Muscle of back (tissue), 11 donors: ENCODE measurements around the gene SLC28A1. TPM values are rescaled to one million over a fixed set of nuclear protein-coding genes. Genes with fewer than 3 reads are reported as not detected.
"Not testable (repeated sequence)": the region's sequence is repeated elsewhere in the genome, so short reads cannot be mapped to it uniquely, and the experiment has no call there.

Experiments used
- DNase-seq, 3 donors: peaks; one replicate each; pipeline versions ENCODE4 v3.0.0 to v3.0.0-alpha.2; 2013
- polyA plus RNA-seq, 10 donors: library from polyadenylated mRNA; unstranded; fragments of 120-200 nt; gene quantifications; one replicate each; pipeline ENCODE4 v1.2.1, GENCODE V29; 2013; ENCODE audit not compliant: insufficient read length in 10 of 10

The SLC28A1 gene
- polyA plus RNA-seq, 10 donors, result 0.17 to 0.58 (median 0.30) TPM

DNA sequence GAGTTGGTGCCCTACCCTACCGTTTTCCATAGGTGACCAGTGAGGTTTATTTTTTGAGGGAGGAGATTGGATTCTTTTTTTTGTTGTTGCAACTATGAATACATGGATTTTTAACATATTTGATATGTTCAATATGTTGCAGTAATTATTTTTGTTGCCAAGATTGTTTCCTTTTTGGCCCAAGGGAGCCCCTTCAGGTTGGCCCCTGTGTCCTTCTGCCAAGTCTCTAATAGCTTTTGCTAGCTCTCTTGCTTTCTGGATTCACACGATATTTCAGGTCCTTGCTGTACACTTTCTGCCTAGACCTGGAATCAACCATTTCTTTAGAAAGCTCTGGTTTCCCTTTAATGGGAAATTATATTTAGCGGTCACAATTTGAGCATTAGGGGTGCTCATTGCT is 22.7 kb upstream of the SLC28A1 start:
- peak in 1 of 3 donors; percentile 50 for DNase-seq

DNA sequence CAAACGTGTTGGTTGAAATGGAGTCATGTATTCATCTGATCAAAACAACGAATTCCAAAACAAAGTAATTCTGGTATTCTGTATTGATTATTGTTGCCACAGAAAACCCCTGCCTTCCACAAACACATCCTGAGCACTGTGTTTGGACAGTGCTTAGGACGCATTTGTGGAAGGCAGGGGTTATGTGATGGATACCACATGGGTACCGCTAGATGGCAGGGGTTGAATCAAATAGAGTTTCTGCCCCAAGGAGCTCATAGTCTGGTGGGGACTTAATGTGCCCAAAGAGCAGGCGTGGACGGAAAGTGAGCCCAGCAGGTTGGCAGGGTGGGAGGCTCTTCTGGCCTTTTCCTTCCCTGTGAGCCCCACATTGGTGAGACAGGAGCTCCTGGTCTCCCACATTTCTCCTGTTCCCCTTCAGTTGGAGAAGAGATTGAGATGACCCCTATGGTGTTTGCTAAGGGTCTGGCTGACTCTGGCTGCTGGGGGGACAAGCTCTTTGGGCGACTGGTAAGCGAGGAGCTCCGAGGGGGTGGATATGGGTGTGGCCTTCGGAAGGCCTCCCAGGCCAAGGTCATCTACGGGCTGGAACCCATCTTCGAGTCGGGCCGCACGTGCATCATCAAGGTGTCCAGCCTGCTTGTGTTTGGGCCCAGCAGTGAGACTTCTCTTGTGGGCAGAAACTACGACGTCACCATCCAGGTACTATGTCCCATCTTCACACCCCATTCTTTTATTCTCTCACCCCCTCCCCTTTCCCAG is 22.1 kb upstream of the SLC28A1 start:
- no peak for DNase-seq

DNA sequence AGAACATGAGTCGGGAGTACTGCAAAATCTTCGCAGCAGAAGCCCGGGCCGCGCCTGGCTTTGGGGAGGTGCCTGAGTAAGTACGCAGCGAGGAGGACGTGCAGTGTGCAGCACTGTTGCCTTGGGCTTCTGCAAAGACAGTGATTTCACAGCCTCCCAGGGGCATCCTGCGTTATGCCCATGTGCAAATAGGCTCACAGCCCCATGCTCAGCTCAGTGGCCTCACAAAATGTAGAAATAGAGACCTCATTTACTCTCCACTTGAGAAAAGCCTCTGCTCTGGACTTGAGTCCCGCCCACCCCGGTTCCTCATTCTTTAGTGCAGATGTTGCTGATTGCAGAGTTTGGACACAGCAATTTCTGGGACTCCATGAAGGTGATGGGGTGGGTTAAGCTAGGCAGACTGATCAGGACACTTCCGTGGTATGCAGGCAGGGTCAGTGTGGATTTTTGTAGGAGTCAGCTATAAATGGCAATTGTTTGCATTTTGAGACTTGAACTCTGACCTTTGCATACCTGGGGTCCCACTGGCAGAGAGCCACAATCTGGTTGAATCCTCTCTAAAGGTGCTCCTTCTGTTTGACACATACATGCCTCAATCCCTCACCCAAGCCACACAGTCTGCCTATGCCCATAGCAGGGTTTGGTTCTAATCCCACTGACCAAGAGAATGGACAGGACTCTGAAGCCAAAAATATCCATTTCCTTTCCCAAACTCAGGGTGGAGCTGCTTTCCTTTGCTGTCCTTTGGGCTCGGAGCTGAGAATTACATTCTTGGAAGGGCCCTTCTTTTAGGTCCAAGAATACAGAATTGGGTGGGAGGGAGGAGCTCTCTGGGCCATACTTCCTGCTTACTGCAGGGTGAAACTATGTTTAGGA is 20.7 kb upstream of the SLC28A1 start:
- DNase-seq, result peak in 2 of 3 donors; percentile 70 to 86

DNA sequence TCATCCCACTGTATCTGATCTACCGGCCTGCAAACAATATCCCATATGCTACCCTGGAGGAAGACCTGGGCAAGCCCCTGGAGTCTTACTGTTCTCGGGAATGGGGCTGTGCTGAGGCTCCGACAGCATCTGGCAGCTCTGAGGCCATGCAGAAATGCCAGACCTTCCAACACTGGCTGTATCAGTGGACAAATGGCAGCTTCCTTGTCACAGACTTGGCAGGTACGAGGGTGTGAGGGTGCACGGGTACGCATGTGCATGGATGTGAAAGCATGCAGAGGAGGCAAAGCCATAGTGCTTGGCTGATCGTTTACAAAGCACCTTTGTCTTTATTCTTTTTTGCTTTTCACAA is 20.0 kb upstream of the SLC28A1 start:
- DNase-seq, result no peak

DNA sequence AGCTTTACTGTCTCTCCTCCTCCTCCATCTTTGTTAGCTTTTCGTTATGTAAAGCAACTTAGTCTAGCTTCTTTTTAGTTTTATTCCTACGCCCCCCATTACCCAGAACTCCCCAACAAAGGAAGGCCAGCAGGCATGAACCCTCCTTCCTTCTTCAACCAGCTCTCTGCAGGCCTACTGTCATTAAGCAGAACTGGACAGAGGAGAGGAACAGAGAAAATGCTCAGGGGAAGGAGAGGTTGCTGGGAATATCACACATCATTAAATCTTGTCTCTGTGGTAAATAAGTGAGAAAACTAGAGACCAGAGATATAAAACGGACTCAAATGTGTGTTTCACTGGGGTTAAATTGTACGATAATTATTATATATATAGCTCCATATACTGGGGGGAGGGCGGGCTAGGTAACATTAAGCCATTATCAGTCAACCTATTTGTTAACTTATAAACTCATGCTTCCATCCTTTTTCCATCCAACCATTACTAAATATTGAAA is 19.3 kb upstream of the SLC28A1 start:
- no peak for DNase-seq

DNA sequence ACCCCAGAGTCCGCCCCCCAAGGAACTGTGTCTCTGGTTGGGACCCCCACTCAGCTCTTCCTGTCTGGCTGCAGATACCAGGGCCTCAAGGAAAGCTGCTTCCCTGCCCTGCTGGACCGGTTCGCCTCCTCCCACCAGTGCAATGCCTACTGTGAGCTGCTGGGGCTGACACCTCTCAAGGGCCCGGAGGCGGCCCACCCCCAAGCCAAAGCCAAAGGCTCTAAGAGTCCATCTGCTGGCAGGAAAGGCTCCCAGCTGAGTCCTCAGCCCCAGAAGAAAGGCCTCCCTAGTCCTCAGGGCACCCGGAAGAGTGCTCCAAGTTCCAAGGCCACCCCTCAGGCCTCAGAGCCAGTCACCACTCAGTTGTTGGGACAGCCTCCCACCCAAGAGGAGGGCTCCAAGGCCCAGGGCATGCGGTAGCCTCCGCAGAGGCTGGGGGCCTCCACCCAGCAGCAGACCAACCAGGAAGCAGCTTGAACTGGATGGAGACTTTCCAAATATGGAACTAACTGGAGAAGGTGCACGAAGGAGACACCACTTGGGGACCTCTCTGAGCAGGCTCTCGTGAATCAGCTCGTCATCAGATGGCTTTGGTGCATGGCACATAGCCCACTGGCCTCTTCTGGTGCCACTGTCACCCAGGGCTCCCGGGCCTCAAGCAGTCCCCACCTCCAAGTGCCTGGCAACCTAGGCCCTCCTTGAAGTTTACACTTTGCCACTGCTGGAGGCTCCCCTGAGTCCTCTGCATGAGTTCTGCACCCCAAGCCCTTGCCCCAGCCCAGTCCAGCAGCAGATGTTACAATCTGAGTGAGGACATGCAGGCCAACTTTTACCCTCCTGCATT is 16.2 kb upstream of the SLC28A1 start:
- DNase-seq, result no peak

DNA sequence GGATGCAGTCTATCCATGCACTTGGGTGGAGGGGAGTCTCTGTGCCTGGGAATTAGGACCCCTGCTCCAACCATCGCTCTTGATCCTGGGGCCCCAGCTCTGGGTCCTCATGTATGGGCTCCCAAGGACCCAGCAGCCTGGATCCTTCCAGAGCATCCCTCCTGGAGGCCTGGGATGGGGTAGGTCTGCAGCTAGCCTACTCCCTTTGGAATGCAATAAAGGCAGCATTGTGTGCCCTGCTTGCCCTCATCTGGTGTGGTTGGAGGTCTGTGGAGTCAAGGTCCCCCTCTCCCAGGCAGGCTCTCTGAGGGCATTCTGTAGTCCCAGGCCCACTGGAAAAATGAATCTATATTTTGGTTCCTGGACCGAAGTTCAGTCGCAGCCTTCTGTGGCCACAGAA is 15.0 kb upstream of the SLC28A1 start:
- DNase-seq, result no peak

DNA sequence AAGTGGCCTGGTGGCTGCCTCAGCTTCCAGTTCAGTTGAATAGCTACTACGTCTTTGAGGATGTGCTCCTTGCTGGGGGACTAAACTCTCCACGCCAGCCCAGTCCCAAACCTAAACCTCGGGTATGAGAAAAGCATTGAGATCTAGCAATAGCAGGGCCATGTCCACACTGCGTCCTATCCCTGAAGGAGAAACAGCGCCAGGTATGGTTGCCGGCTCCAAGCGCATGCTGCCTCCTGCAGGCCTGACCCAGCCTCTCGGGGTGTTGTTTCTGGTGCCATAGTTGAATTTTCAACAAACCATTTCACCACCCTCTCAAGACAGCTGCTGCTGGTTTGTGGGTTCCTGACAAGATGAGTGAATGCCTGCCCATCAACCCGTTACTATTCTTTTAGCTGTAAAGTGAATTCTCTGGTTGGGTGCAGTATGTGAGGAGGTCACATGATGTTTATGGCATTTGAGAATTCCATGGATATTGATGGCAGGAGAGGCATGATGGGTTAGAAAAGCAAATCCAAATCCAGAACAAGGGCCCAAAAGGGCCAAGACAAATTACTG is 13.0 kb upstream of the SLC28A1 start:
- no peak for DNase-seq

DNA sequence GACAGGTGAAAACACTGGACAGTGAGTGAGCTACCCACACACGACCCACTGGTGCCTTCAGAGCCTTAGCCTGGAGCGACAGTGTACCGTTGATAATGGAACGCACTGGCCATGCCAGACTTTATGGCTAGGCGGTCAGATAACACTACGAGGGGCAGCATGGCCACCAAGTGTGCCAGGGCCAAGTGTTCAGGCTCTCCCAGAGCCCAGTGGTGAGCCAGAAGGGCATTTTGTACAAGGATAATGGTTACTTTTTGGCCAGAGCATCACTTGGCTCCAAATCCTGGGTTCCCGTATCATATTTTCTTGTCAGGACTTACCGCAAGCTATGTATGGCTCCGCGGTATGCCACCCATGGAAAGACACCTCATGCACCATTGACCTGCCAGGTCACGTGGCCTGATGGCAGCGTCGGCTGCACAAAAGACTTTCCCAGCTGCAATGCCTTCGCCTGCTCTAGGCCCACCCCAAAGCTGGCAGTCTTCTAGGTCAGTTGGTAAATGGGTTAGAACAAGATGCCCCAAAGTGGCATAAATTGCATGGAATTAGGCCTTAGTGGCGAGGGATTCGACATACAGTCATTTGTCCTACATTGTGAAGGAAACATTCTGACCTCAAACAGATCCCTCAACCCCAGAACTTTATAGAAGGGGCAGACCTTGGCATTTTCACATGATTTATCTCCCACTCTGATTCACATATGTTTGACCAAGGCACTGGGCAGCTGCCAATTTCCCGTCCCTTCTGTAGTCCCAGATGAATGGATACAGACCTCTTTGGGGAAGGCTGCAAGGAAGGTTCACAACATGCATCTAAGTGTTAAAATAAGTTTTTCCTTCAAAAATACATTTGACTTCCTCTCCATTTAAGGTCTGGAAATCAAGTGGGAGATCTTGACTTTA is 12.2 kb upstream of the SLC28A1 start:
- DNase-seq, result no peak

DNA sequence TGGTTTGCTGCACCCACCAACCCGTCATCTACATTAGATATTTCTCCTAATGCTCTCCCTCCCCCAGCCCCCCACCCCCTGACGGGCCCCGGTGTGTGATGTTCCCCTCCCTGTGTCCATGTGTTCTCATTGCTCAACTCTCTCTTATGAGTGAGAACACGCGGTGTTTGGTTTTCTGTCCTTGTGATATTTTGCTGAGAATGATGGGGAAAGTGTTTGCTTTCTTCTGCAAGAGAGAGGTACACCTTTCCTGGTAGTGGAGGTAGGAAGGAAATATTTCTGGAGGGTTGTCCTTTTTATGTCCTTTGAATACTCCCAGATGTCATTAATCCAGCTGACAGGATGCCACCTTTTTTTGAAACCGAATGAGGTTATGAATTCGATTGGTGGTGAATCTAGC is 10.5 kb upstream of the SLC28A1 start:
- no peak for DNase-seq

DNA sequence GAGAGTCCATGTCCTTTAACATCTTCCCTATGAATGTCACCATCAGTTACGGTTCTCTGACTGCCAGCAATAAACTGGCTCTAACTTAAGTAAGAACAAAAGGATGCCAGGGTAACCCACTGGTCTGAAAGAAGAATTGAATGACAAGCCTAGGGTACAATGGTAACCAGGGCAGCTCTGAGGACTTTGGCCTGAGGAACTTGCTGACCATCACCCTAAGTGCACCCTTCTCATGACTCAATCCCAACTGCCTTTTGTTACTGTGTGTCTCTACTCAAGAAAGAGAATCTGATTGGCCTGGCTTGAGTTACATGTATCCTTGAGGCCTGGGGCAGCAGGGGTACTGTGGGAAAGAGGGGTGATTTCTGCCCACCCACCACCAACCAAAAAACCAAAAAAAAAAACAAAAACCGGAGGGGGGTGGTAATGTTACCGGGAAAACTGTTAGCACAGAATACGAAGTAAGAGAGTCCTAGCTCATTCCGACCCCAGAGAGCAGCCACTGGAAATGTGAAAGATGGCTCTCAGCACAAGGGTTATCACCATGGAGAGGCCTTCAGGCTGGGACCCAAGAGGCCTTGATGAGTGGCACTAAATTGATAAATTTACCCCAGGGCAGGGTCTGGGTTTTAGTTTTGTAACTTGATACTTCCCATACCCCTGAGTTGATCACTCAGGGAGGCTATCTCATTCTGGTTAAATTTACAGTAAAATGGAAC is 9.3 kb upstream of the SLC28A1 start:
- no peak for DNase-seq

DNA sequence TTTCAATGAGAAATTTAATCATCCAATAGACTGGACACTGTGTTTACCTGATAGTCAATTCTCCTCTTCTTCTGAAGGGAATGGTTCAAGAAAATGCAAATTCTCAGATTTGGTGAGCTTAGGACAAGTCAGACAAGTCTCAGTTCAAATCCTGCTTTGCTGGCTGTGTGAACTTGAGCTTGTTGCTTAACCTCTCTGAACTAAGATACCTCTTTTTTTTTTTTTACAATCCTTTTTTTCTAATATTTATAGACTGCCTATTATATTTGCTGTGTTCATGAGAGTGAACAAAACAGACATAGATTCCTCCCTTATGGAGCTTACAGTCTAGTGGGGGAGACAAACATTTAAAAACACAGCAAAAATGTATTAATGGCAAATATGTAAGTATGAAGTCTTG is 8.2 kb upstream of the SLC28A1 start:
- no peak for DNase-seq

DNA sequence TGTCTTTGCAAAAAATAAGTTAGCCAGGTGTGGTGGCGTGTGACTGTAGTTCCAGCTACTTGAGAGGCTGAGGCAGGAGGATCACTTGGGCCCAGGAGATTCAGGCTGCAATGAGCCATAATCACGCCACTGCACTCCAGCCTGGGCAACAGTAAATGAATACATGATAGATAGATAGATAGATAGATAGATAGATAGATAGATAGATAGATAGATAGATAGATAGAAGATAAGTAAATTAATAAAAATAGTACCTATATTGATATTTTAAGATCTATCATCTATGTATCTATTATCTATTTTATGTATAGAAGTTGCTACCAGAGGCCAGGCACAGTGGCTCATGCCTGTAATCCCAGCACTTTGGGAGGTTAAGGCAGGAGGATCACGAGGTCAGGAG is 6.8 kb upstream of the SLC28A1 start:
- DNase-seq, result not testable (repeated sequence)

DNA sequence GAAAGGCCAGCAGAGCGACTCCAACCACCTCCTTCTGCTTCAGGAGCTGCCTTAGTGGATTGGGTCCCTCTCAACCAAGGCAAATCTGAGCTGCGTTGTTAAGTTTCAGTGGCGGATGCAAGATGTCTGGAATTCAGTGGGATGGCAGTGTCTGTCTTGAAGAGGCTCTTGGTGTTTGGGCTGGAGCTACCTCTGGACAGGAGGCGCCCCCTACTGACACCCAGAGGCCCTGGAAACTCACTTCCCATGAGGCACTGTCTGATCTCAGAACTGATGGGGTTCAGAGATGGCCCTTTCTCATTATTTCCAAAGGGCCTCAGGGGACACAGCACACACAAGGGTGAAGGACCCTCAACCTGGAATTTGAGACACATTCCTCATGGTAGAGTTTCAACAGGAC is 6.0 kb upstream of the SLC28A1 start:
- peak; percentile 37 to 70 (median 48) for DNase-seq

DNA sequence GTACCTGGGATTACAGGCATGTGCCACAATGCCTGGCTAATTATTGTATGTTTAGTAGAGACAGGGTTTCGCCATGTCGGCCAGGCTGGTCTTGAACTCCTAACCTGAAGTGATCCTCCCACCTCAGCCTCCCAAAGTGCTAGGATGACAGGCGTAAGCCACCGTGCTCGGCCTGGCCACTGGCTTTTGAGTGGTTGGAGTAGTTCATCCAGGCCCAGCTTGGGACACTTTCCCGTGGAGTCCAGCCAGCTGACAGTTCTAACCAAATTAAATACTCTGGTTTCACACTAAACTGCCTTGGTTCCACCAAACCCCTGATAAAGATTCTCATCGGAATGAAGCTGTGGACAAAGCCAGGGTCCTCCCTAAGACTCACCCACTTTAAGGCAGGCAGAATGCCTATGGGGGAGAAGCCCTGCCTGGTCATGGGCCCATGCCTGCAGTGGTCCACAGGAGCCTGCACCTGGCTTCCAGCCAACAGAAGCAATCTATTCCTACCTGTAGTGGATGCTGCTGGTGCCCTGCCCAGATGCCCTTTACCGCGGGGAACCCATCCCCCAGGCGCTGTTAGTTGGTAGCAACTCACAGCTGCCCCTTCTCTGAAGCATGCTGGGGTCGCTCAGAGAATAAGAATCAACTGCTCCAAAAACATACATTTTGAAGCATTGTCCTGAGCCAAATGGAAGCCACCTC is 5.2 kb upstream of the SLC28A1 start:
- no peak for DNase-seq

DNA sequence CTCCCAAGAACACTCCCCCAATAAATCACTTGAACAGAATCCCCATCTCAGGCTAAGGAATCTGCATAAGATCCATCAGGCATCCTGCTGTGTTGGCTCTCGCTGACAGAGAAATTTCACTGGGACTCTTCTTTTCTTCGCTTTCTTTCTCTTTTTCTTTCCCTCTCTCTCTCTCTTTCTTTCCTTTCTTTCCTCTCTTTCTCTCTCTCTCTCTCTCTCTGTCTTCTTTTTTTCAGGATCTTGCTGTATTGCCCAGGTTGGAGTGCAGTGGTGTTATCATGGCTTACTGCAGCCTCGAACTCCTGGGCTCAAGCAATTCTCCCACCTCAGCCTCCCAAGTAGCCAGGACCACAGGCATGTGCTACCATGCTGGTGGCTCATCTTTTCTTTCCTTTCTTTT is 4.5 kb upstream of the SLC28A1 start:
- no peak for DNase-seq

DNA sequence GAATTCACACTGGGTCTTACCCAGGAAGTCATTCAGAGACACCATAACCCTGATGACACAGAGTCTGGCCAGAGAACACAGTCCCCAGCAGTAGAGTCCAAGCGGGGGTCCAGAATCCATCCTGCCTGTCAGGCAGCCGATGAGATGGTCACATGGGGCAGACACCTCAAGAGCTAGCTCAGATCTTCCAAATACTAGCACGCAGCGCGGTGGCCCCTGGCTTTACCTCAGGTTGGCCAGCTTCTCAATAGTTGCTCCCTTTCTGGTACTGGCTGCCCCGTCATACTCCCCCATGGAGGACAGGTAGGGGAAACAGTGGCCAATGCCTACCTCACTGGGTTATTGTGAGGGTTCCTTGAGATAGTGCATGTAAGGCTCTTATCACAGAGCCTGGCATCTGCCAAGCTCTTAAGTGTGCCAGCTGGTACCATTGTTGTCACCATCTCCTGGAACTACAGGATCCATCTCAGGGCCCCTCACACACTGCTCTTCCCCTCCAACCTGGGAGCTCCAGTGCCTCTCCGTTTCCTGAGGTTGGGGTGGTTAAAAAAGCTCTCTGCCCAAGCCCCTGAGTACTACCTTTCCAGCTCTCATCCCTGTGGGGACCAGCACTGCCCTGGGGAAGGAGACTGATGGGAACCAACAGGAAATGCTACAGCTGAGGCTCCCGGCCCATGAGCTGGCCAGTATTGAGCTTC is 3.5 kb upstream of the SLC28A1 start:
- no peak for DNase-seq

DNA sequence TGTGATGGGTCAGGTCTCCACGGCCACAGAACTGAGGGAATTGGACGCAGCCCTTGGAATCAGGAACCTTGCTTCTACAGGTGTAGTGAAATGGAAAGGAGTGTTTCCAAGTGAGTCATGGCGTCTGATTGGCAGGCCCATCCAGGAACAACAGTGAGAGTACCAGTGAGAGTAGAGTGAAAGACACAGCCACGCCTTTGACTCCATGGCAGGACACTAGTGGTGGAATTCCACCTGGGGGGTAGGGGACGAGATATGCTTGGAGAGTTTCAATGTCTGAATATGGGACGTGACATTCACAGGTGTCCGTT is 3.0 kb upstream of the SLC28A1 start:
- no peak for DNase-seq

DNA sequence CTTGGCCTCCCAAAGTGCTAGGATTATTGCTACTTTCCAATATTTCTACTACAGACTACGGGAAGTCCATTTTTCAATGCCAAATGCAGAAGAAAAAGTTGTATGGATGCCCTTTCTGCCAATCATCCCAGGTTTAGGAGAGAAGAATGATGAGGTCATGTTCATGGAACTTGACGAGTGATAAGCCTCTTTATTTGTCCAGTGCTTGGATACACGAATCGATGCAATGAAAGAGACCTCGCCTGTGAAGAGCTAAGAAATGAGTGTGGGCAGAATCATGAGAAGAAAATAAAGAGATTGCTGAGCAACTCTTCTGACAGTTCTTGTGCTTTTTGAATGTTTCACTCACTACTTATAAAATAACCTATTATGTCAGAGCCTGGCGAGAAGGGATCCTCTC is 996 bp upstream of the SLC28A1 start:
- DNase-seq, result no peak
